H9 (cell line): ENCODE data around the gene FADS2. TPM values are rescaled to one million over a fixed set of nuclear protein-coding genes. Genes with fewer than 3 reads are reported as not detected.

Source experiments
- DNase-seq: peaks from one replicate; pipeline ENCODE4 v3.0.0-alpha.2; 2017
- H2AFZ ChIP-seq: one replicate; pipeline ENCODE4 v1.6.1; 2013; ENCODE audit warnings: mild to moderate bottlenecking, low read length, control low read depth, moderate library complexity
- H2AK5ac ChIP-seq: 2 replicates; pipeline ENCODE4 v1.6.1; 2013; ENCODE audit warnings: low read length, control low read depth, mixed read lengths; ENCODE audit not compliant: insufficient read length
- H2BK120ac ChIP-seq: one replicate; pipeline ENCODE4 v1.6.1; 2013; ENCODE audit warnings: low read depth, mild to moderate bottlenecking, low read length, control low read depth, inconsistent platforms; ENCODE audit not compliant: poor library complexity, severe bottlenecking
- H2BK12ac ChIP-seq: 2 replicates; pipeline ENCODE4 v1.6.1; 2013; ENCODE audit warnings: low read length, control low read depth, mixed read lengths, low read depth; ENCODE audit not compliant: insufficient read length
- H2BK15ac ChIP-seq: 2 replicates; pipeline ENCODE4 v1.6.1; 2013; ENCODE audit warnings: low read depth, low read length, control low read depth
- H2BK20ac ChIP-seq: one replicate; pipeline ENCODE4 v1.6.1; 2013; ENCODE audit warnings: low read depth, mild to moderate bottlenecking, low read length, control low read depth, inconsistent platforms; ENCODE audit not compliant: poor library complexity, severe bottlenecking
- H2BK5ac ChIP-seq: 2 replicates; pipeline ENCODE4 v1.6.1; 2013; ENCODE audit warnings: low read length, control low read depth, mixed read lengths; ENCODE audit not compliant: insufficient read length
- H3K14ac ChIP-seq: 2 replicates; pipeline ENCODE4 v1.6.1; 2013; ENCODE audit warnings: low read length, control low read depth; ENCODE audit not compliant: insufficient read depth
- H3K18ac ChIP-seq: 2 replicates; pipeline ENCODE4 v1.6.1; 2013; ENCODE audit warnings: low read depth, mild to moderate bottlenecking, mixed read lengths, low read length, control low read depth; ENCODE audit not compliant: insufficient read length
- H3K23ac ChIP-seq: 2 replicates; pipeline ENCODE4 v1.6.1; 2013; ENCODE audit warnings: low read length, control low read depth, mixed read lengths, low read depth; ENCODE audit not compliant: insufficient read length
- H3K23me2 ChIP-seq: 2 replicates; pipeline ENCODE4 v1.6.1; 2013; ENCODE audit warnings: low read depth, mild to moderate bottlenecking, mixed read lengths, low read length, control low read depth; ENCODE audit not compliant: insufficient read length, poor library complexity, severe bottlenecking
- H3K27ac ChIP-seq: 2 replicates; pipeline ENCODE4 v1.5.1; 2013; ENCODE audit warnings: low read length, control low read depth, mixed read lengths, low read depth; ENCODE audit not compliant: insufficient read length
- H3K27me3 ChIP-seq: 2 replicates; pipeline ENCODE4 v1.6.1; 2013; ENCODE audit warnings: low read length, control low read depth, inconsistent platforms; ENCODE audit not compliant: insufficient read depth
- H3K4ac ChIP-seq: 2 replicates; pipeline ENCODE4 v1.6.1; 2013; ENCODE audit warnings: low read depth, mild to moderate bottlenecking, control low read depth, inconsistent platforms, low read length, moderate library complexity
- H3K4me1 ChIP-seq: 2 replicates; pipeline ENCODE4 v1.6.1; 2013; ENCODE audit warnings: low read length, control low read depth, inconsistent platforms; ENCODE audit not compliant: insufficient read depth
- H3K4me2 ChIP-seq: 2 replicates; pipeline ENCODE4 v1.6.1; 2013; ENCODE audit warnings: low read length, control low read depth, mixed read lengths; ENCODE audit not compliant: insufficient read length, insufficient read depth
- H3K56ac ChIP-seq: 2 replicates; pipeline ENCODE4 v1.6.1; 2013; ENCODE audit warnings: low read depth, mild to moderate bottlenecking, mixed read lengths, low read length, control low read depth; ENCODE audit not compliant: insufficient read length
- H3K79me1 ChIP-seq: 2 replicates; pipeline ENCODE4 v1.6.1; 2013; ENCODE audit warnings: low read depth, mild to moderate bottlenecking, moderate library complexity, low read length, control low read depth, inconsistent platforms; ENCODE audit not compliant: insufficient read depth, poor library complexity, severe bottlenecking
- H3K79me2 ChIP-seq: 2 replicates; pipeline ENCODE4 v1.6.1; 2013; ENCODE audit warnings: low read length, control low read depth, inconsistent platforms; ENCODE audit not compliant: insufficient read depth
- H3K9ac ChIP-seq: 2 replicates; pipeline ENCODE4 v1.6.1; 2013; ENCODE audit warnings: low read length, control low read depth, mixed read lengths; ENCODE audit not compliant: insufficient read length; ENCODE audit errors: extremely low read depth
- H3K9me3 ChIP-seq: one replicate; pipeline ENCODE4 v1.6.1; 2013; ENCODE audit warnings: low read depth, low read length, inconsistent platforms; ENCODE audit not compliant: control insufficient read depth
- H3T11ph ChIP-seq: one replicate; pipeline ENCODE4 v1.6.1; 2013; ENCODE audit warnings: mild to moderate bottlenecking, low read length, control low read depth, inconsistent platforms
- H4K20me1 ChIP-seq: one replicate; pipeline ENCODE4 v1.6.1; 2013; ENCODE audit not compliant: control insufficient read depth, insufficient read length, insufficient read depth
- H4K5ac ChIP-seq: 2 replicates; pipeline ENCODE4 v1.6.1; 2013; ENCODE audit warnings: low read depth, mild to moderate bottlenecking, mixed read lengths, low read length, control low read depth; ENCODE audit not compliant: insufficient read length
- H4K8ac ChIP-seq: replicated peaks from 2 replicates; pipeline ENCODE4 v1.6.1; 2013; ENCODE audit warnings: low read length, control low read depth, mixed read lengths, low read depth; ENCODE audit not compliant: insufficient read length
- H4K91ac ChIP-seq: 2 replicates; pipeline ENCODE4 v1.6.1; 2013; ENCODE audit warnings: low read depth, mild to moderate bottlenecking, moderate library complexity, mixed read lengths, low read length, control low read depth; ENCODE audit not compliant: insufficient read length
- H3K27ac Mint-ChIP-seq, 3 experiments: 2 replicates in 2 of 3; 3 replicates in 1 of 3; pipeline ENCODE4 v1.8.0; 2020 to 2021; ENCODE audit warnings: mixed read lengths in 3 of 3, mild to moderate bottlenecking in 1 of 3, moderate library complexity in 1 of 3
- H3K27me3 Mint-ChIP-seq: 2 replicates; pipeline ENCODE4 v1.8.0; 2021; ENCODE audit warnings: low read depth, mild to moderate bottlenecking, moderate library complexity, mixed read lengths
- H3K36me3 Mint-ChIP-seq, 3 experiments: 2 replicates in 2 of 3; 3 replicates in 1 of 3; pipeline ENCODE4 v1.8.0; 2020 to 2021; ENCODE audit warnings: low read depth in 3 of 3, mixed read lengths in 3 of 3; ENCODE audit not compliant: insufficient read depth in 1 of 3
- H3K4me1 Mint-ChIP-seq, 2 experiments: 2 replicates each; pipeline ENCODE4 v1.8.0; 2020; ENCODE audit warnings: mixed read lengths in 2 of 2
- H3K4me3 Mint-ChIP-seq, 2 experiments: 2 replicates in 1 of 2; 3 replicates in 1 of 2; pipeline ENCODE4 v1.8.0; 2020 to 2021; ENCODE audit warnings: mild to moderate bottlenecking in 2 of 2, mixed read lengths in 2 of 2, moderate library complexity in 1 of 2
- H3K9me3 Mint-ChIP-seq, 2 experiments: 2 replicates in 1 of 2; 3 replicates in 1 of 2; pipeline ENCODE4 v1.8.0; 2020; ENCODE audit warnings: mild to moderate bottlenecking in 2 of 2, mixed read lengths in 2 of 2, moderate library complexity in 1 of 2
- WGBS: extraction: QIAGEN DNeasy Blood & Tissue Kit; methylation state at CpG from one replicate; pipeline ENCODE4 v1.1.7; 2013; ENCODE audit warnings: missing lambda C conversion rate, low lambda C conversion rate, mixed read lengths; ENCODE audit not compliant: insufficient read length; ENCODE audit errors: extremely low coverage; 5-methylcytosine and 5-hydroxymethylcytosine counted together
- total RNA-seq: library from RNA; stranded (reverse); gene quantifications from 2 replicates; pipeline ENCODE4 v1.2.1, GENCODE V29; 2021
- TF ChIP-seq, protein P1 (sequence below): fragments of 200-600 bp; sonication (generic); conservative IDR thresholded peaks from 3 replicates; pipeline ENCODE4 v1.8.0; 2021; ENCODE audit warnings: antibody characterized with exemption, mild to moderate bottlenecking

FADS2 gene
- total RNA-seq, 1 experiment from 2014 or later = 322 TPM

GRCh38 chr11:61911128-61911700 is 83.1 kb downstream of the FADS2 start:
- Histone ChIP-seq H3K9me3 (no peaks in the 10 kb centered on the region), H3K56ac (no peak overlapping the region), H3T11ph (no peak overlapping the region), H4K91ac (no peak overlapping the region), H4K5ac (no peak overlapping the region), H2BK15ac (no peak overlapping the region), H3K23ac (no peak overlapping the region), H3K4me1 (no peaks in the 10 kb centered on the region; the same call in 1 of the 2 replicates), H3K23me2 (no peaks in the 10 kb centered on the region), H3K14ac (no peak overlapping the region), H2AK5ac (no peak overlapping the region), H4K20me1 (no peaks in the 10 kb centered on the region), H2AFZ (no peak overlapping the region), H3K79me2 (no peaks in the 10 kb centered on the region), H2BK12ac (no peak overlapping the region), H4K8ac (no peak overlapping the region), H3K27me3 (no peaks in the 10 kb centered on the region), H3K79me1 (no peaks in the 10 kb centered on the region), H3K4me2 (no peak overlapping the region), H3K27ac (no peak overlapping the region), H3K4ac (no peak overlapping the region), H2BK5ac (no peak overlapping the region), H2BK120ac (no peak overlapping the region), H3K9ac (no peak overlapping the region), H2BK20ac (no peak overlapping the region), H3K18ac (no peak overlapping the region)
- WGBS = no CpG with 5 or more reads among the region's 7 CpGs
- Mint-ChIP-seq H3K27ac (no peak overlapping the region), H3K4me3 (no peak overlapping the region), H3K27me3 (peaks cover 20% of the 10 kb centered on the region), H3K36me3 (no peaks in the 10 kb centered on the region), H3K4me1 (peaks cover 7 to 22% of the 10 kb centered on the region in 2 experiments), H3K9me3 (no peaks in the 10 kb centered on the region)
- TF ChIP-seq, protein P1, sequence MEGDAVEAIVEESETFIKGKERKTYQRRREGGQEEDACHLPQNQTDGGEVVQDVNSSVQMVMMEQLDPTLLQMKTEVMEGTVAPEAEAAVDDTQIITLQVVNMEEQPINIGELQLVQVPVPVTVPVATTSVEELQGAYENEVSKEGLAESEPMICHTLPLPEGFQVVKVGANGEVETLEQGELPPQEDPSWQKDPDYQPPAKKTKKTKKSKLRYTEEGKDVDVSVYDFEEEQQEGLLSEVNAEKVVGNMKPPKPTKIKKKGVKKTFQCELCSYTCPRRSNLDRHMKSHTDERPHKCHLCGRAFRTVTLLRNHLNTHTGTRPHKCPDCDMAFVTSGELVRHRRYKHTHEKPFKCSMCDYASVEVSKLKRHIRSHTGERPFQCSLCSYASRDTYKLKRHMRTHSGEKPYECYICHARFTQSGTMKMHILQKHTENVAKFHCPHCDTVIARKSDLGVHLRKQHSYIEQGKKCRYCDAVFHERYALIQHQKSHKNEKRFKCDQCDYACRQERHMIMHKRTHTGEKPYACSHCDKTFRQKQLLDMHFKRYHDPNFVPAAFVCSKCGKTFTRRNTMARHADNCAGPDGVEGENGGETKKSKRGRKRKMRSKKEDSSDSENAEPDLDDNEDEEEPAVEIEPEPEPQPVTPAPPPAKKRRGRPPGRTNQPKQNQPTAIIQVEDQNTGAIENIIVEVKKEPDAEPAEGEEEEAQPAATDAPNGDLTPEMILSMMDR = no peak
- DNase-seq = no peak
